Measurements from ENCODE around the gene COL4A1.

The COL4A1 gene

GRCh38 chr13:110298505-110299282, 8.3 kb downstream of the COL4A1 start:
- TF ChIP-seq, protein P1, sequence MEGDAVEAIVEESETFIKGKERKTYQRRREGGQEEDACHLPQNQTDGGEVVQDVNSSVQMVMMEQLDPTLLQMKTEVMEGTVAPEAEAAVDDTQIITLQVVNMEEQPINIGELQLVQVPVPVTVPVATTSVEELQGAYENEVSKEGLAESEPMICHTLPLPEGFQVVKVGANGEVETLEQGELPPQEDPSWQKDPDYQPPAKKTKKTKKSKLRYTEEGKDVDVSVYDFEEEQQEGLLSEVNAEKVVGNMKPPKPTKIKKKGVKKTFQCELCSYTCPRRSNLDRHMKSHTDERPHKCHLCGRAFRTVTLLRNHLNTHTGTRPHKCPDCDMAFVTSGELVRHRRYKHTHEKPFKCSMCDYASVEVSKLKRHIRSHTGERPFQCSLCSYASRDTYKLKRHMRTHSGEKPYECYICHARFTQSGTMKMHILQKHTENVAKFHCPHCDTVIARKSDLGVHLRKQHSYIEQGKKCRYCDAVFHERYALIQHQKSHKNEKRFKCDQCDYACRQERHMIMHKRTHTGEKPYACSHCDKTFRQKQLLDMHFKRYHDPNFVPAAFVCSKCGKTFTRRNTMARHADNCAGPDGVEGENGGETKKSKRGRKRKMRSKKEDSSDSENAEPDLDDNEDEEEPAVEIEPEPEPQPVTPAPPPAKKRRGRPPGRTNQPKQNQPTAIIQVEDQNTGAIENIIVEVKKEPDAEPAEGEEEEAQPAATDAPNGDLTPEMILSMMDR (IDR thresholded peaks at IDR 0.05; ENCODE audit: insufficient read depth, low read depth, low read length, missing control alignments), result no peak
- H3K4me3 ChIP-seq (ENCODE audit: low read depth, low read length), result no peak overlapping the region
- no peak for DNase-seq (ENCODE audit: low read depth)

DNA sequence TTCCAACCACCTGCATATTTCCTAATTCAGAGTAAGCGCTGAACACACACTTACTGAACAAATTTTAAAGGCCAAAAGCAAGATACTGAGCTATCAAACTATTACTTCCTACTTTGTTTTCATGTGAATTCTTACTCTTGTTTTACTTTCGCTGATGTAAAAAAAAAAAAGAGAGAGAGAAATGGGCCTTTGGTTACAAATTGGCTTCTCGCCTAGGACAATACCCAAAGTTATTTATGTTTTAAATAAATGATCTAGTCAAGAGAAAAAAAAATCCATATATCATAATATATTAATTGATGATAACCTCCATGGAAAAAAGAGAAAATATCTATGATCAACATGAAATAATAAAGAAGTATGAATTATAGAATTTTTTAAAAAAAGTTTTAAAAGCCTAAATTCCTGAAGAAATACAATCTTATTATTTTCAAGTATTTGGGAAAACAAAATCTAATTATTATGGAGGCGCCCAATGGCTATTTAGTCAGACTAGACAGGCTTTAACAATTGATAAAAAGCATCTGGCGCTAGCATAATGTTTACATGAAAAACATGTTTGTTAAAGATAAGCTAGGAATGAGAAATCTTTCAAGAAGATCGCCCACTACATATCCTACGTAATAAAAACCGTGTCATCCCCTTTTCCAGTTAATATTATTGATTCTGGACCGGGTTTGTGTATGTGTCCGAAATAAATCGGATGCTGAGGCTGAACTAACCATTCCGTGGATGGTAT, 9.0 kb downstream of the COL4A1 start:
- no peak for DNase-seq (ENCODE audit: low read depth)
- H3K4me3 ChIP-seq (ENCODE audit: low read depth, low read length), result no peak overlapping the region
- TF ChIP-seq, protein P1 (IDR thresholded peaks at IDR 0.05; ENCODE audit: insufficient read depth, low read depth, low read length, missing control alignments), result no peak

- TF ChIP-seq, protein P1 (IDR thresholded peaks at IDR 0.05; ENCODE audit: insufficient read depth, low read depth, low read length, missing control alignments), result no peak
- DNase-seq (ENCODE audit: low read depth), result no peak
Measured at GRCh38 chr13:110297011-110297410, 9.9 kb downstream of the COL4A1 start.

GRCh38 chr13:110294622-110295021, 12.3 kb downstream of the COL4A1 start:
- H3K4me3 ChIP-seq (ENCODE audit: low read depth, low read length), result no peak overlapping the region
- no peak for DNase-seq (ENCODE audit: low read depth)
- TF ChIP-seq, protein P1 (IDR thresholded peaks at IDR 0.05; ENCODE audit: insufficient read depth, low read depth, low read length, missing control alignments), result no peak

More at GRCh38 chr13:110297011-110297410, 9.9 kb downstream of the COL4A1 start:
- no peak overlapping the region for H3K4me3 ChIP-seq (ENCODE audit: low read depth, low read length)

DNA sequence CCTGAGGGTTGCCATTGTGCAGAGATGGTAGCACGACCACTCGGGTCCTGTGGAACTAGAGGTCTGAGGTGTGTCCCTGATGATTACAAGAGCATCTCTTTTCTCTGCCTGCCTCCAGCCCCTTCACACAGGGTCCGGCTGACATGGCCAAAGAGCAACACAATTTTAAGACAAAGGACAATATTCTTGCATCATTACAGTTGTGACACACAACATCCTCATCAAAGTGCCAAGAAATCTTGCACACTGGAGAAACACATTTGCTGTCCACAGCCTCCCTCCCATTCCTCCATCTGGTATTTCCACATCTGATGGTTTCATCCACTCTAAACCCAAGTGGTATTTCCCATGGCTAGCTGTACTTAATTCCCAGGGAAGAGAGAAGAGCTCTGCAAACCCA, 12.8 kb downstream of the COL4A1 start:
- no peak for DNase-seq (ENCODE audit: low read depth)
- TF ChIP-seq, protein P1 (IDR thresholded peaks at IDR 0.05; ENCODE audit: insufficient read depth, low read depth, low read length, missing control alignments), result no peak
- no peak overlapping the region for H3K4me3 ChIP-seq (ENCODE audit: low read depth, low read length)

GRCh38 chr13:110293649-110294048, 13.3 kb downstream of the COL4A1 start:
- TF ChIP-seq, protein P1 (IDR thresholded peaks at IDR 0.05; ENCODE audit: insufficient read depth, low read depth, low read length, missing control alignments), result no peak
- no peak overlapping the region for H3K4me3 ChIP-seq (ENCODE audit: low read depth, low read length)
- DNase-seq (ENCODE audit: low read depth), result no peak
